ENCODE measurements around the gene HSPA6.
A peak's percentile ranks its signal among the peaks of the same experiment; 100 is the strongest.
"Not testable (repeated sequence)": the region's sequence is repeated elsewhere in the genome, so short reads cannot be mapped to it uniquely, and the experiment has no call there.

The HSPA6 gene

GRCh38 chr1:161538925-161539479 lies 14.7 kb downstream of the HSPA6 start:
- not testable (repeated sequence) for DNase-seq

- DNase-seq: peak; percentile 97 to 100
These were observed 15.6 kb downstream of the HSPA6 start for GRCh38 chr1:161539731-161540569.

GRCh38 chr1:161540570-161540960 lies 16.2 kb downstream of the HSPA6 start:
- peak in 1 of 2 donors; percentile 29 for DNase-seq

- DNase-seq: peak; percentile 47 to 58
These were observed 17.8 kb downstream of the HSPA6 start for GRCh38 chr1:161542091-161542559.

- not testable (repeated sequence) for DNase-seq
These were observed 18.8 kb downstream of the HSPA6 start for GRCh38 chr1:161543125-161543524.

GRCh38 chr1:161545005-161545731 lies 20.8 kb downstream of the HSPA6 start:
- not testable (repeated sequence) for DNase-seq

- not testable (repeated sequence) for DNase-seq
These were observed 23.8 kb downstream of the HSPA6 start for GRCh38 chr1:161547995-161548741.

- not testable (repeated sequence) for DNase-seq
These were observed 24.5 kb downstream of the HSPA6 start for GRCh38 chr1:161548749-161549406.

GRCh38 chr1:161549652-161550051 lies 25.3 kb downstream of the HSPA6 start, which contains the start of gene FCGR3A:
FCGR3A (minus strand) TSS chr1:161549818; CDS start chr1:161549736, 82 bp downstream.
- no peak for DNase-seq

- DNase-seq: not testable (repeated sequence)
These were observed 26.6 kb downstream of the HSPA6 start for GRCh38 chr1:161550942-161551341.

- not testable (repeated sequence) for DNase-seq
These were observed 29.3 kb downstream of the HSPA6 start for GRCh38 chr1:161553631-161554030.

- not testable (repeated sequence) for DNase-seq
These were observed 30.0 kb downstream of the HSPA6 start for GRCh38 chr1:161554340-161554739.

GRCh38 chr1:161554815-161555417 lies 30.6 kb downstream of the HSPA6 start:
- peak in 1 of 2 donors; percentile 13 for DNase-seq

- DNase-seq: not testable (repeated sequence)
These were observed 31.8 kb downstream of the HSPA6 start for GRCh38 chr1:161556143-161556542.

- DNase-seq: not testable (repeated sequence)
These were observed 32.6 kb downstream of the HSPA6 start for GRCh38 chr1:161556990-161557389.

GRCh38 chr1:161557506-161558450 lies 33.4 kb downstream of the HSPA6 start:
- DNase-seq: not testable (repeated sequence)

- not testable (repeated sequence) for DNase-seq
These were observed 36.8 kb downstream of the HSPA6 start for GRCh38 chr1:161560960-161561715.

GRCh38 chr1:161562441-161562840 lies 38.1 kb downstream of the HSPA6 start:
- not testable (repeated sequence) for DNase-seq

GRCh38 chr1:161563522-161563921 lies 39.2 kb downstream of the HSPA6 start:
- not testable (repeated sequence) for DNase-seq
